ENCODE results near the gene BHMT2.

The BHMT2 gene

DNA sequence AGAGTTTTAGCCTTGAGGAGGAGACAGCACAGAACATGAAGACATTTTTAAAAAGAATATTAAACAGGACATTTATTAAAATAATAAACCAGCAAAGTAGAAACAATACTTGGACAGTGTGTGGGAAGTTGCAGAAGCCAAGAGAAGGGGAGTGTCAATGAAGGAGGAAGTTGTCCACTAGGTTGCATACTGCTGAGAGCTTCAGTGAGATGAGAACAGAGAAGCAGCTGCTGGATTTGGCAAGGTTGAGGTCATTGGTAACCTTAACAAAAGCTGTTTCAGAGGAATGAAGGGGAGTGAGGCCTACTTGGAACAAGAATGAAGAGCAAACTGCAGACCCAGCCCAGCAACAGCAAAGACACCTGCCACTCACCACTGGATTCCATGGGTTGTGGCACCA, 53.4 kb downstream of the BHMT2 start:
- no peak overlapping the region for H3K4me3 ChIP-seq (ENCODE audit: low read depth, low read length)
- no peak for DNase-seq

DNA sequence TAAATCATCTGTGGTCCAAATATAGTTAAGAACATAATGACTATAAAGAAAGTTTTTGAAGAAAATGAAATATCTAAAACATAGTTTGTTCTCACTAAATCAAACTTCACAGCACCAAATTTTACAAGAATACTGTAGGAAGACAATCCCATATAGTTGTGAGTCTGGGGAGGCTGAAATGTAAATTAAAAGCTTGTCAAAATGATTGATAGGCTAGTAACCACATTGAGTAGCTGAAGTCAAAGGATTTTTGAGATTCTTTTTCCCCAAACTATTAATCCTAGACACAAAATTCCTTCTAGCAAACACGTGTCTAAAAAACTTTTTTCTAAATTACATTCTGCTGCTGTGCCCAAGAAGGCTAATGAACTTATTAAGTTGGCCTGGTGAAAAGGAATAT, 55.0 kb downstream of the BHMT2 start:
- Histone ChIP-seq H3K4me3 (ENCODE audit: low read depth, low read length) (no peak overlapping the region), H3K27me3 (replicated peaks) (no peaks in the 10 kb centered on the region), H3K36me3 (replicated peaks) (no peaks in the 10 kb centered on the region), H3K27ac (no peak overlapping the region)
- DNase-seq, result no peak
- in situ Hi-C loops (cut with HindIII; ENCODE audit: low pct_ligation_motif_present, low sequenced_read_pairs), result no loop called here
- TF ChIP-seq, protein P1, sequence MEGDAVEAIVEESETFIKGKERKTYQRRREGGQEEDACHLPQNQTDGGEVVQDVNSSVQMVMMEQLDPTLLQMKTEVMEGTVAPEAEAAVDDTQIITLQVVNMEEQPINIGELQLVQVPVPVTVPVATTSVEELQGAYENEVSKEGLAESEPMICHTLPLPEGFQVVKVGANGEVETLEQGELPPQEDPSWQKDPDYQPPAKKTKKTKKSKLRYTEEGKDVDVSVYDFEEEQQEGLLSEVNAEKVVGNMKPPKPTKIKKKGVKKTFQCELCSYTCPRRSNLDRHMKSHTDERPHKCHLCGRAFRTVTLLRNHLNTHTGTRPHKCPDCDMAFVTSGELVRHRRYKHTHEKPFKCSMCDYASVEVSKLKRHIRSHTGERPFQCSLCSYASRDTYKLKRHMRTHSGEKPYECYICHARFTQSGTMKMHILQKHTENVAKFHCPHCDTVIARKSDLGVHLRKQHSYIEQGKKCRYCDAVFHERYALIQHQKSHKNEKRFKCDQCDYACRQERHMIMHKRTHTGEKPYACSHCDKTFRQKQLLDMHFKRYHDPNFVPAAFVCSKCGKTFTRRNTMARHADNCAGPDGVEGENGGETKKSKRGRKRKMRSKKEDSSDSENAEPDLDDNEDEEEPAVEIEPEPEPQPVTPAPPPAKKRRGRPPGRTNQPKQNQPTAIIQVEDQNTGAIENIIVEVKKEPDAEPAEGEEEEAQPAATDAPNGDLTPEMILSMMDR (IDR thresholded peaks at IDR 0.05; ENCODE audit: low read depth, low read length, missing control alignments), result no peak

More for the DNA sequence above, 53.4 kb downstream of the BHMT2 start:
- no peak overlapping the region for H3K27ac ChIP-seq
- H3K27me3 ChIP-seq (replicated peaks), result no peaks in the 10 kb centered on the region
- H3K36me3 ChIP-seq (replicated peaks), result no peaks in the 10 kb centered on the region
- in situ Hi-C loops (cut with HindIII; ENCODE audit: low pct_ligation_motif_present, low sequenced_read_pairs), result no loop called here
- TF ChIP-seq, protein P1 (IDR thresholded peaks at IDR 0.05; ENCODE audit: low read depth, low read length, missing control alignments), result no peak

DNA sequence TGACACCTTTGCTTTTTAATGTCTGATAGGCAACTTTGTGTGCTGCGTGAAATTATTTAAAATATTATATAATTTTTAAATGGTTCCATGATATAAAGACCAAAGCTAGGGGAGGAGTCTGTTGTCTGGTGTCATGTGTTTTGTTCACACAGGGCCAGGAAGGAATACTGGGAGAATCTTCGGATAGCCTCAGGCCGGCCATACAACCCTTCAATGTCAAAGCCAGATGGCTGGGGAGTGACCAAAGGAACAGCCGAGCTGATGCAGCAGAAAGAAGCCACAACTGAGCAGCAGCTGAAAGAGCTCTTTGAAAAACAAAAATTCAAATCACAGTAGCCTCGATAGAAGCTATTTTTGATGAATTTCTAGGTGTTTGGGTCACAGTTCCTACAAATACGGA, 61.2 kb downstream of the BHMT2 start:
- TF ChIP-seq, protein P1 (IDR thresholded peaks at IDR 0.05; ENCODE audit: low read depth, low read length, missing control alignments), result no peak
- DNase-seq, result no peak
- Histone ChIP-seq H3K27ac (no peak overlapping the region), H3K27me3 (replicated peaks) (no peaks in the 10 kb centered on the region), H3K4me3 (ENCODE audit: low read depth, low read length) (no peak overlapping the region), H3K36me3 (replicated peaks) (no peaks in the 10 kb centered on the region)
- in situ Hi-C loops (cut with HindIII; ENCODE audit: low pct_ligation_motif_present, low sequenced_read_pairs), result no loop called here

DNA sequence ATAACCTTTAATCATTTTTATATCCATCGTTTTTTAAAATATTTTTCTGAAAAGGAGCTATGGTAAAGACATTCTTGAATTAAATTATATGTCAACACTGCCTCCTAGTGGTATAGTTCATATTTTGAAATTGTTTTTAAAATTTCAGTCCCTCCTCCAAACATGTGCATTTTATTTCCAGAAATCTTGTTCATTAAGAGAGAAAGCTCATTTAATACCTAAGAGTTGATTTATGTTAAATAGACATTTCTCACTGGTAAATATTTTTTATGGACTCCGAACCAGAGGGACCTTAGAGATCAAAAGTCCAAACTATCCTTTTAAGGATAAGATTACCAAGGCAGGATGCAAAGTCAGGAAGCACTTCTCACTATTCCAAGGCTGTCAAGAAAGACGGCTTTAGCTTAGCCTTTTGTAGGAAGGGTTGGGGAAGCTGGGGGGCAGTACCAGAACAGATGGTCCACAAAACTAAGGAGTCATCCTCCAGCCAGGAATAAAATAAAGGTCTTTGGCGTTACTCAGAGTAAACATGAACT, 63.6 kb downstream of the BHMT2 start:
- peak overlapping the region; percentile 38 for H3K4me3 ChIP-seq (ENCODE audit: low read depth, low read length)
- TF ChIP-seq, protein P1 (IDR thresholded peaks at IDR 0.05; ENCODE audit: low read depth, low read length, missing control alignments), result no peak
- in situ Hi-C loops (cut with HindIII; ENCODE audit: low pct_ligation_motif_present, low sequenced_read_pairs), result no loop called here
- H3K27ac ChIP-seq, result no peak overlapping the region
- no peak for DNase-seq
- no peaks in the 10 kb centered on the region for H3K36me3 ChIP-seq (replicated peaks)
- H3K27me3 ChIP-seq (replicated peaks), result no peaks in the 10 kb centered on the region

DNA sequence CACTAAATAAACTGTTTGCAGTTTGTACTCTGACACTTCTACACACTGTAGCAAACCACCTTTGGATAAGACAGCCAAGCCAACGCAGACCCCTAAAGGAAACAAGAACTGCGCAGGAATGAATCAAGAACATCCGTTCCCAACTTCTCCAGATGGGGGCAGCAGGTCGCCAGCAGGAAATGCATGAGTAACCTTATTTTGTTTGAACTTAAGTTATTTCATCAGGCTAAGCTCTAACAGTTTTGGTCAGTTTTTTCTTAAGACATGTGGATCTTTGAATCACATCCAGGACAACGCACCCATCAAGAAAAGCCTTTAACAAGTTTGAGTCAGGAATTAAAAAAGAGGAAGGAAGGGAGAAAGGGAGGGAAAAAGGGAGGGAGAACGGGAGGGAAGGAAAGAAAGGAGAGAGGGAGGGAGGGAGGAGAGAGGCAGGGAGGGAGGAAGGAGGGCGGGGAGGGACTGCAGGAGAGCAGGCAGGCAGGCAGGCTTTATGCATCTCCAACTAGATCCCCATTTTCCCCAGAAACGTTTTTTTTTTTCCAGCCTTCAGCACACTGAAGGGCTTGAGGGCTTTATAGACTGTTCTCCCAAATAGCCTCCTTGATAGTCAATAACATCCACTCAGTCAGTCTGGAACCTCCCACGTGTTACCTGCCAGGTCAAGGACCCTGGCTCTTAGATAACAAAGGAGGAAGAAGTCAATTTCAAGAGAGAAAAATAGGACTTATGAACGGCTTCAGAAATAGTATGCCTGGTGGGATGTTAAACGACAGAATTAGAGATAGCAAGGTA, 64.3 kb downstream of the BHMT2 start:
- TF ChIP-seq, protein P1 (IDR thresholded peaks at IDR 0.05; ENCODE audit: low read depth, low read length, missing control alignments), result peak; percentile 91
- no peaks in the 10 kb centered on the region for H3K36me3 ChIP-seq (replicated peaks)
- H3K27ac ChIP-seq, result no peak overlapping the region
- no peaks in the 10 kb centered on the region for H3K27me3 ChIP-seq (replicated peaks)
- peak overlapping the region; percentile 38 for H3K4me3 ChIP-seq (ENCODE audit: low read depth, low read length)
- DNase-seq, result peak; percentile 79
- in situ Hi-C loops (cut with HindIII; ENCODE audit: low pct_ligation_motif_present, low sequenced_read_pairs), result no loop called here
